Stimulated activated CD8-positive, alpha-beta memory T cell treated with anti-CD3 and anti-CD28 coated beads, Interleukin-7, amount 100 ng/mL, for 4 hours (primary cell): ENCODE results near the gene OTX1.
"Not testable (repeated sequence)": the region's sequence is repeated elsewhere in the genome, so short reads cannot be mapped to it uniquely, and the experiment has no call there.

Source experiments
- DNase-seq, 2 donors: peaks; one replicate each; pipeline ENCODE4 v3.0.0-alpha.2; 2020; ENCODE audit warnings: low read depth in 2 of 2

OTX1 gene

GRCh38 chr2:63050334-63051041 lies at the start of gene OTX1:
Gene OTX1, plus strand, starts transcription at chr2:63050830. Its CDS starts 2,161 bp downstream, at chr2:63052991.
- DNase-seq, result peak; percentile 17 to 54

DNA sequence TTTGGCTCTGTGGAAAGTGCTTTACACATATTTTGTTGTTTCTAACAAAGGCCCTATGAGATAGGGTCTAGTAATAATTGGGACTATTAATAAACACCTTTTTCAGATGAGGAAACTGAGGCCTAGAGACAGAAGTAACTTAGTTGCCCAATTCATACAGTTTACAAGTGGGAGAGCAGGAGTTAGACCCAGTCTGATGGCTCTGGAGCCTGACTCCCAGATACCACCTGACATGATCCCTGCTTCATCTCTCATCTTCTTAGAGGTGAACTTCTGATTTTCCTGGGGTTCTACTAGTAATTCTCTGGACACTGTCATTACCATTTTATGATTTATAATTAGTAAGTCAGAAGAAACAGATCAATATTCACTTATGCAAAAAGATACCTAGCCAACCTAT lies 49.1 kb upstream of the OTX1 start:
- DNase-seq, result no peak

DNA sequence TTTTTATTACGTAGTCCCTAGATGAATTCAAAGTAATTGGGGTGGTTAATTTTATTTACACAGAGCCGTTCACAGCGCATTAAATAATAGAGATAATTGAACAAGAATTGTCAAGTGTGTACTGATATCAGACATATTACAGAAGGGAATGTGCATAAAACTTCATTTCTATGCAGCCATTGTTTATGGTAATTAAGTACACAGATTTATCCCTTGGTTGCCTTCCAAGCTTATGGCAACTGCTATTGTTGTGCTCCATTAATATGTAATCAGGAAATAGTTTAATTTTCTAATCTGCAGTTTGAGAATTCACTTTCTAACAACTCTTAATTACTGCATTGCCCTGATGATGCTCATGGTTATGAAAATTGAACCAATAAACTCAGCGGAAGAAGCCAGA lies 47.3 kb upstream of the OTX1 start:
- DNase-seq, result no peak

- DNase-seq, result no peak
These were observed 42.7 kb upstream of the OTX1 start for GRCh38 chr2:63007813-63008458.

- DNase-seq, result no peak
These were observed 41.8 kb upstream of the OTX1 start for GRCh38 chr2:63008838-63009237.

GRCh38 chr2:63009490-63009889 lies 41.1 kb upstream of the OTX1 start:
- DNase-seq, result no peak

- DNase-seq, result no peak
These were observed 38.1 kb upstream of the OTX1 start for GRCh38 chr2:63012541-63012940.

GRCh38 chr2:63013438-63013837 lies 37.2 kb upstream of the OTX1 start:
- no peak for DNase-seq

DNA sequence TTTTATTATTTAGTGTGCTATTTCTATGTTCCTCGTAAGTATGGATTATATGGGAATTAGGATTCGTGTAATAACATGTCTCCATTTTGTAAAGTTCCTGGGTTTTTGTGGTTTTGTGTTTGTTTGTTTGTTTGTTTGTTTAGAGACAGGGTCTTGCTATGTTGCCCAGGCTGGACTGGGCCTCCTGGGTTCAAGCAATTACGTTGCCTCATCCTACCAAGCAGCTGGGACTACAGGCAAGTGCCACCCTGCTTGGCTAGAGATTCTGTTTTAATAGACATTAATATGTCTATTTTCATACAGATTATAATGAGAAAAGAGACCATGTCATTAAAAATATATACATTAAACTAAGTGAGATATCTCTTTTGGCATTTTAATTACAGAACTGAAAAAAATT lies 35.2 kb upstream of the OTX1 start:
- no peak for DNase-seq

DNA sequence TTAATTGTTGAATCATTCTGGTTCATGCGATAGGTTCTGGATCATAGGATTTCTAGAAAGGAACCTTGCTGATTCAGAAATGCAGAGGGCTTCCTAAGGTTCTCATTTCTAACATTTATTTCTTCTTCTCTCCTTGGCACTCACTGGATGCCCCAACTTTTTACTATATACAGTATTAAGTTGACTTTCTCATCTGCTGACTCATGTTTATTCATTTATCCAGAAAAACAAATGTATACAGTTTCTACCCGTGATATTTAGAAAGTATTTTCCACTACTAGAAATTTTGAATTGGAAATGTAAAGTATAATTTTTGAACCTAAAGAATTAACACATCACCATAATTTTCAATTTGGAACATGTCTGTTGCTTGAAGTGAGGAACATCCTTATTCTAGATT lies 32.2 kb upstream of the OTX1 start:
- DNase-seq, result no peak

DNA sequence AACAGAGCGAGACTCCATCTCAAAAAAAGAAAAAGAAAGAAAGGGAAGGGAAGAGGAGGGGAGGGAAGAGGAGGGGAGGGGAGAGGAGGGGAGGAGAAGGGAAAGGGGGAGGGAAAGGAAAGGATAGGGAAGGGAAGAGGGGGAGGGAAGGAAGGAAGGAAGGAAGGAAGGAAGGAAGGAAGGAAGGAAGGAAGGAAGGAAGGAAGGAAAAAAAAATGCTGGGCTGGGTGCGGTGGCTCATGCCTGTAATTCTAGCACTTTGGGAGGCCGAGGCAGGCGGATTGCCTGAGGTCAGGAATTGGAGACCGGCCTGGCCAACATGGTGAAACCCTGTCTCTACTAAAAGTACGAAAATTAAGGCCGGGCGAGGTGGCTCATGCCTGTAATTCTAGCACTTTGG lies 30.9 kb upstream of the OTX1 start:
- not testable (repeated sequence) for DNase-seq

DNA sequence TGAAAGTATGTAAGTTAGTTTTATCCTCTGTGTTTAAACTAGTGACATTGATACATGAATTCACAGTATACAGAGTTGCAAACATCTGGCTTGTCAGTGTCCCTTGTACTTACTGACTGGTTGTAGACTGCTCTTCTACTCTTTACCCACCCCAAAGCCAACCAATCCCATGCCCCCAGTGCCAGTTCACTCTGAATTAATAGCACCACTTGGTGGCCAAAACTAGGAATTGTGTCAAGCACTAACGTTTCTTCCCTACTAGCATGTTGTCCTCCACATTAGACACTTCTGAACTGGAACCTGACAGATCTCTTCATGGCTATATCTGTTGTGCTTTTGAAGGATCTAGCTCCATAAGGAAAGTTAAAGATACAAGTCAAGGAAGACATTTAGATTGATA lies 27.2 kb upstream of the OTX1 start:
- DNase-seq, result no peak

GRCh38 chr2:63027220-63027619 lies 23.4 kb upstream of the OTX1 start:
- no peak for DNase-seq

DNA sequence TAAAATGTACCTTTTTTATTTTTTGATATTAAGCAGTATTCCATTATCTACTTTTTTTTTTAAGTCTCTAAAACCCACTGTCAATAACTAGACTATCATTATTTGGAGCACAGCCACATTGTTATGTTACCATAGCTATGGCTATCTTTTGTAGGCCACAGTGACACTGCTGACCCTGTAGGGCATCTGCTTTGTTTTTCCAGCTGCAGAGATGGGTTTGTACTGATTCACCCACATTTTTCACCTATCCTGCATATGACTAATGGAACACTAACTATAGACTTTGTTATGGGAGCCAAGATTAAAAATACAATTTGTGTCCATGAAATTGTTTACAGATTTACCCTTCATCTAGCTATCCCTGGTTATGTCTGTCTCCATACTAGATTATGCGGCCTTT lies 21.6 kb upstream of the OTX1 start:
- DNase-seq, result no peak

GRCh38 chr2:63034526-63034925 lies 16.1 kb upstream of the OTX1 start:
- DNase-seq, result no peak

DNA sequence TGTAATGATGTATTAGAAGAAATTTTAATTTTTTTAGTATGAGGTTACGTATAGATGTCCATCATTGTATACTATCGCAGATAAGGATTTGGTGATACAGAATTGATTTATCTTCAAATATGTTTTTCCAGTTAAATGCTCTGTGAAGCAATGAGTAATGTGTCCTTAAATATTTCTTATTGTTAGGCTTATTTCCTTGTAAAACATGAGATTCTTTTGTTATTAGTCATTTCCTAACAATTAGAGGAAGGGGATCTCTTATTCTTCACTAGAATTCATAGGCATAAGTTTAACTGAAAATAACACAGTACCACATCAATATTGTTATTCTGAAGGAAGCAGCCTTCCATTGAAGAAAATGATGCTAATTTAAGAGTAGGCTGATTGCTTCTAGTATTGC lies 15.5 kb upstream of the OTX1 start:
- no peak for DNase-seq

DNA sequence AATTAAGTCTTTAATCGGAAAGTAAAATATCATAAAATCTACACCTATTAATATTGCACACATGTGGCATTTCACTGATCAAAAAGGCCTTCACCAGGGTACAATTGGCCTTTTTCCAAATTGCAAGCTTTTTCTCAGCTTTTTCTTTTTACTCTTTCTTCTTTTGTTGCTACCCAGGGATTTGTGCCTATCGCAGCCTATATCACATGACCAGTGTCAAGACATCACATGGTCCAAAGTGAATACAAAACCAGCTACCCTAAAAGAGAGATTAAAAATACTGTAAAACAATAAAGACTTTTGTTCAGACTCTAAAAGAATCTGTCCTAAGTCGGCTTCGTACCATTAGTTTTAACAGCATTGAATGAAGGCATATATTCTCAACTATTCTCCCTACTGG lies 15.0 kb upstream of the OTX1 start:
- DNase-seq, result no peak

- no peak for DNase-seq
These were observed 12.6 kb upstream of the OTX1 start for GRCh38 chr2:63038034-63038433.

- DNase-seq, result no peak
These were observed 10.0 kb upstream of the OTX1 start for GRCh38 chr2:63040586-63040985.

- no peak for DNase-seq
These were observed 9.0 kb upstream of the OTX1 start for GRCh38 chr2:63041592-63041991.

DNA sequence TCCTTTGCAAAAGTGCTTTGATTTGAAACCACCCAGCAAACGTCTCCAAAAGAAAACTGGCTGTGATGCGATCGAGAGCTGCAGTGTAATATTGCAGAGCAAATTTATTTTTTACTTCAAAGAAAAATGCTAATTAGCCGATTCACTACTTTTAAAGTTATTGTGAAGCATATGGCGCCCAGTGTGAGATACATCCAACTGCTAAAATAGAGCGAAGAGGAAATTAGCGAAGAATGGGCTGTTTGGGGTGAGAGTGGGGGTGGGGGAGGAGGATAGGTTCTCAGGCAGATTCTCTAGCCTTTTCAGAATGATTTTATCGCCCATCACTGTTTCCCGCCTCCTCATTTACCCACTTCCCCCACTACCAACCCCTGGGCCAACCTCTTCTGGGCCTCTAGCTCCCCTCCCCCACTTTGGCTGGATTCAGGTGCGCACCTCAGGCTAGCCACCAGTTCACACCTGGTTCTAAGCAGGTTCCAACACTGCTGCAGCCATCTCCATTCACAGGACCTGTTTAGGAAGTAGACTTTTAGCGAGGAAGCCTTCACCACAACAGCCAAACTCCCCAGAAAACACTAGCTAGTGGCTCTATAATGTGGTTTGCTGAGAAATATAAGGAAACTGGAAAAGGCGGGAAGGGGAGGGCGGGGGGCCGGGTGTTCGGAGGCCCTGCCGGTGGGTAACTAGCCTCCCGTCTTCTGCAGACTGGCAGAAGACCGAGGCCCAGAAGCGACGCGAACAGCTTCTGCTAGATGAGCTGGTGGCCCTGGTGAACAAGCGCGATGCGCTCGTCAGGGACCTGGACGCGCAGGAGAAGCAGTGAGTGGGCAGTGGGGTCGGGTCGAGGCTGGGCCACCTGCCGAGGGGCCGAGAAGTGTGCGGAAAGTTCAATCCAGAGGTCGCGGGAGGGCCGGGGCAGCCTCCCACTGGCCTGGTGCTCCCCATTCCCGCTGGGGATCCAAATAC lies 6.0 kb upstream of the OTX1 start:
- DNase-seq, result no peak

DNA sequence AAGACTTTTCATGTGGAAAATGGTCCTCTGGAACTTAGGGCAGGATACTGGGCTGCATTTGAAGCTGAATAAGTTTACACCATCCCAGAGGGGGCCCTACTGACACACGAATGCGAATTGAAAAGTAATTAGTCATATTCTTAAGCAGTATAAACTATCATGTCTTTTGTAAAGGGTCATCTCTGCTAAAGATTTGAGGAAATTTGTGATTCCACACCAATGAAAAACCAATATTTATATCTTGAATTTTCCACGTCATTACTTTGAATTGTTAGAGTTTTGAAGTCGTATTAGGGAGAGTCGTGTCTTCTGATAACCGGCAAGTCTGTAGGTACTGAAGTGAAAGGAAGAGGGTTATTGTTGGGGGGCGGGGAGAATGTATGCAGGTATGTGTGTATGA lies 4.1 kb upstream of the OTX1 start:
- DNase-seq, result no peak

- DNase-seq, result no peak
These were observed 3.7 kb upstream of the OTX1 start for GRCh38 chr2:63046961-63047320.
